OCI-LY7 (cell line): ENCODE measurements around the gene SLC25A25.

ENCODE experiments used
- EZH2phosphoT487 ChIP-seq: fragments of 200-600 bp; sonication (generic); IDR thresholded peaks from 2 replicates; pipeline ENCODE4 v1.6.1; 2018; ENCODE audit warnings: low read depth, borderline replicate concordance, mild to moderate bottlenecking, mixed run types, antibody characterized with exemption, low read length, moderate library complexity, mixed read lengths
- TF ChIP-seq, protein P1 (sequence below): fragments of 200-600 bp; sonication (generic); conservative IDR thresholded peaks from 2 replicates; pipeline ENCODE4 v1.5.1; 2014; ENCODE audit warnings: mild to moderate bottlenecking, antibody characterized with exemption, low read length, moderate library complexity, mixed read lengths

- TF ChIP-seq, protein P1, sequence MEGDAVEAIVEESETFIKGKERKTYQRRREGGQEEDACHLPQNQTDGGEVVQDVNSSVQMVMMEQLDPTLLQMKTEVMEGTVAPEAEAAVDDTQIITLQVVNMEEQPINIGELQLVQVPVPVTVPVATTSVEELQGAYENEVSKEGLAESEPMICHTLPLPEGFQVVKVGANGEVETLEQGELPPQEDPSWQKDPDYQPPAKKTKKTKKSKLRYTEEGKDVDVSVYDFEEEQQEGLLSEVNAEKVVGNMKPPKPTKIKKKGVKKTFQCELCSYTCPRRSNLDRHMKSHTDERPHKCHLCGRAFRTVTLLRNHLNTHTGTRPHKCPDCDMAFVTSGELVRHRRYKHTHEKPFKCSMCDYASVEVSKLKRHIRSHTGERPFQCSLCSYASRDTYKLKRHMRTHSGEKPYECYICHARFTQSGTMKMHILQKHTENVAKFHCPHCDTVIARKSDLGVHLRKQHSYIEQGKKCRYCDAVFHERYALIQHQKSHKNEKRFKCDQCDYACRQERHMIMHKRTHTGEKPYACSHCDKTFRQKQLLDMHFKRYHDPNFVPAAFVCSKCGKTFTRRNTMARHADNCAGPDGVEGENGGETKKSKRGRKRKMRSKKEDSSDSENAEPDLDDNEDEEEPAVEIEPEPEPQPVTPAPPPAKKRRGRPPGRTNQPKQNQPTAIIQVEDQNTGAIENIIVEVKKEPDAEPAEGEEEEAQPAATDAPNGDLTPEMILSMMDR: no peak
- TF ChIP-seq EZH2phosphoT487: no peak
Measured at GRCh38 chr9:128141604-128142003, 73.6 kb downstream of the SLC25A25 start.
